Peyer's patch (tissue), 4 donors: ENCODE measurements around the gene TEAD4.

ENCODE experiments used
- CTCF ChIP-seq, 6 experiments: fragments of 450-650 bp in 4 of 6; fragments of 200-600 bp in 2 of 6; sonication (generic) in 1 of 6; IDR thresholded peaks; one replicate each; pipeline ENCODE4 v1.5.1; 2017 to 2019; ENCODE audit warnings: antibody characterized with exemption in 6 of 6, mild to moderate bottlenecking in 3 of 6, moderate library complexity in 1 of 6
- POLR2A ChIP-seq, 2 donors: fragments of 450-650 bp; IDR thresholded peaks; one replicate each; pipeline ENCODE4 v1.5.1; 2017; ENCODE audit warnings: antibody characterized with exemption in 2 of 2, mild to moderate bottlenecking in 2 of 2, moderate library complexity in 2 of 2

GRCh38 chr12:3049611-3050249 is 90.5 kb downstream of the TEAD4 start:
- TF ChIP-seq CTCF (IDR thresholded peaks at IDR 0.05) (no peak), POLR2A (IDR thresholded peaks at IDR 0.05) (no peak)
